CD4-positive, alpha-beta memory T cell (primary cell): ENCODE measurements around the gene CIAO2A. TPM values are rescaled to one million over a fixed set of nuclear protein-coding genes. Genes with fewer than 3 reads are reported as not detected.

ENCODE experiments used
- CTCF ChIA-PET: fragments of 350-600 bp; sonication (Branson Sonifier 250); formaldehyde crosslinking; loops from one replicate; lab custom pipeline; 2021; ENCODE audit warnings: inconsistent platforms; ENCODE audit not compliant: partially characterized antibody; lab: Charles Lee
- POLR2A ChIA-PET: fragments of 350-600 bp; sonication (Branson Sonifier 250); formaldehyde crosslinking; loops from one replicate; lab custom pipeline; 2021; ENCODE audit not compliant: partially characterized antibody; lab: Charles Lee
- DNase-seq, 5 donors: peaks; one replicate each; pipeline versions ENCODE4 v3.0.0 to v3.0.0-alpha.2; 2020 to 2022; ENCODE audit warnings: mixed read lengths in 1 of 5
- H3K27ac ChIP-seq: one replicate; pipeline ENCODE4 v1.7.0; 2013; ENCODE audit warnings: low read depth, low read length
- H3K27me3 ChIP-seq: 2 replicates; pipeline ENCODE4 v1.7.0; 2013; ENCODE audit warnings: mild to moderate bottlenecking, low read length, moderate library complexity; ENCODE audit not compliant: insufficient read depth
- H3K36me3 ChIP-seq: 2 replicates; pipeline ENCODE4 v1.7.0; 2013; ENCODE audit warnings: mild to moderate bottlenecking, low read length, moderate library complexity; ENCODE audit not compliant: insufficient read depth
- H3K4me1 ChIP-seq: 2 replicates; pipeline ENCODE4 v1.7.0; 2013; ENCODE audit warnings: mild to moderate bottlenecking, low read length, moderate library complexity; ENCODE audit not compliant: insufficient read depth
- H3K4me3 ChIP-seq, 2 donors: one replicate each; pipeline ENCODE4 v1.7.0; 2013; ENCODE audit warnings: low read length in 2 of 2, mild to moderate bottlenecking in 1 of 2
- H3K9me3 ChIP-seq, 2 donors: one replicate each; pipeline ENCODE4 v1.7.0; 2013; ENCODE audit warnings: low read length in 2 of 2, control low read depth in 1 of 2; ENCODE audit not compliant: control insufficient read depth in 1 of 2
- H3K27ac Mint-ChIP-seq, 7 donors: one replicate each; pipeline ENCODE4 v1.8.0; 2020 to 2021; ENCODE audit warnings: mixed read lengths in 7 of 7, mild to moderate bottlenecking in 6 of 7, inconsistent platforms in 3 of 7, moderate library complexity in 3 of 7
- H3K27me3 Mint-ChIP-seq, 2 donors: one replicate each; pipeline ENCODE4 v1.8.0; 2020 to 2021; ENCODE audit warnings: mixed read lengths in 2 of 2
- H3K36me3 Mint-ChIP-seq, 2 donors: one replicate each; pipeline ENCODE4 v1.8.0; 2020 to 2021; ENCODE audit warnings: mixed read lengths in 2 of 2, inconsistent platforms in 1 of 2, mild to moderate bottlenecking in 1 of 2
- H3K4me1 Mint-ChIP-seq, 4 donors: one replicate each; pipeline ENCODE4 v1.8.0; 2020 to 2021; ENCODE audit warnings: mixed read lengths in 4 of 4, mild to moderate bottlenecking in 1 of 4
- H3K4me3 Mint-ChIP-seq, 8 donors: one replicate each; pipeline ENCODE4 v1.8.0; 2020 to 2021; ENCODE audit warnings: mixed read lengths in 8 of 8, mild to moderate bottlenecking in 7 of 8, moderate library complexity in 6 of 8, inconsistent platforms in 3 of 8
- H3K9me3 Mint-ChIP-seq, 8 donors: one replicate each; pipeline ENCODE4 v1.8.0; 2020 to 2021; ENCODE audit warnings: mixed read lengths in 8 of 8, mild to moderate bottlenecking in 5 of 8, inconsistent platforms in 3 of 8, moderate library complexity in 1 of 8
- intact Hi-C: fragments of 100-400 bp; cut with micrococcal nuclease; formaldehyde crosslinking; loops from one replicate; pipeline ENCODE4 v1.15.1; 2023
- polyA plus RNA-seq, 2 donors: library from polyadenylated mRNA; unstranded; fragments of 300-500 nt; fragmentation: Illumina TruSeq; gene quantifications; one replicate each; pipeline ENCODE4 v1.2.3, GENCODE V29; 2021
- total RNA-seq, 2 experiments: library from RNA; stranded (reverse); gene quantifications; one replicate each; pipeline ENCODE4 v1.2.3, GENCODE V29; 2021

CIAO2A gene
- total and polyA plus RNA-seq, 4 experiments from 2014 or later, result 35.0 to 134 (median 53.2) TPM

GRCh38 chr15:64100958-64101357 lies 7.3 kb upstream of the CIAO2A start:
- Histone ChIP-seq H3K4me3 (no peak overlapping the region), H3K27me3 (no peaks in the 10 kb centered on the region), H3K27ac (no peak overlapping the region), H3K36me3 (no peaks in the 10 kb centered on the region), H3K4me1 (peaks cover 56% of the 10 kb centered on the region), H3K9me3 (no peaks in the 10 kb centered on the region)
- DNase-seq, result no peak
- intact Hi-C loops, result no loop called here
- H3K36me3 Mint-ChIP-seq, result peaks cover 7 to 22% of the 10 kb centered on the region in 2 donors
- peak overlapping the region in 1 of 8 donors; percentile 57 for H3K4me3 Mint-ChIP-seq
- no peaks in the 10 kb centered on the region for H3K9me3 Mint-ChIP-seq
- ChIA-PET CTCF (no interaction called here), POLR2A (interaction anchor here (0.8 kb wide), 1 partner anchor 21 kb away, joined by 3 read pairs; no protein-coding TSS in a partner anchor)
- H3K27ac Mint-ChIP-seq, result peak overlapping the region in 2 of 7 donors; percentile 32 to 47
- peaks cover 38 to 71% (median 53%) of the 10 kb centered on the region in 4 donors for H3K4me1 Mint-ChIP-seq
- H3K27me3 Mint-ChIP-seq, result no peaks in the 10 kb centered on the region

- Histone ChIP-seq H3K4me3 (no peak overlapping the region), H3K27me3 (no peaks in the 10 kb centered on the region), H3K4me1 (peaks cover 64% of the 10 kb centered on the region), H3K9me3 (no peaks in the 10 kb centered on the region), H3K36me3 (no peaks in the 10 kb centered on the region), H3K27ac (no peak overlapping the region)
- Mint-ChIP-seq H3K4me1 (peaks cover 46 to 85% (median 59%) of the 10 kb centered on the region in 4 donors), H3K27me3 (no peaks in the 10 kb centered on the region), H3K9me3 (no peaks in the 10 kb centered on the region), H3K4me3 (peak overlapping the region in 2 of 8 donors; percentile 52 to 65), H3K27ac (peak overlapping the region in 2 of 7 donors; percentile 55 to 64), H3K36me3 (peaks cover 7 to 26% of the 10 kb centered on the region in 2 donors)
- CTCF ChIA-PET, result interaction anchor here (1.1 to 1.6 kb wide), 3 partner anchors 12 to 489 kb away, joined by 3 to 5 read pairs (median 3); partner anchors contain the start of gene DAPK2
- POLR2A ChIA-PET, result interaction anchor here (1.6 kb wide), 1 partner anchor 64 kb away, joined by 3 read pairs; no protein-coding TSS in a partner anchor
- no peak for DNase-seq
- intact Hi-C loops, result loop anchor here (10.0 kb wide), 4 partner anchors 285 to 625 kb away; partner anchors contain the start of genes PCLAF and TRIP4
These were observed 5.7 kb upstream of the CIAO2A start for GRCh38 chr15:64099379-64099778.

- no peaks in the 10 kb centered on the region for H3K27me3 ChIP-seq
- H3K4me3 Mint-ChIP-seq, result peak overlapping the region; percentile 92 to 99 (median 98)
- peak overlapping the region; percentile 60 to 76 for H3K4me3 ChIP-seq
- intact Hi-C loops, result loop anchor here (10.0 kb wide), 4 partner anchors 288 to 622 kb away; partner anchors contain the start of genes PCLAF and TRIP4
- peak overlapping the region; percentile 90 to 99 (median 98) for H3K27ac Mint-ChIP-seq
- H3K9me3 ChIP-seq, result no peaks in the 10 kb centered on the region
- H3K9me3 Mint-ChIP-seq, result no peaks in the 10 kb centered on the region
- peaks cover 54 to 91% (median 77%) of the 10 kb centered on the region in 4 donors for H3K4me1 Mint-ChIP-seq
- peaks cover 82% of the 10 kb centered on the region for H3K4me1 ChIP-seq
- peaks cover 3 to 36% of the 10 kb centered on the region in 2 donors for H3K36me3 Mint-ChIP-seq
- no peaks in the 10 kb centered on the region for H3K27me3 Mint-ChIP-seq
- POLR2A ChIA-PET, result interaction anchor here (1.1 to 6.2 kb wide), 5 partner anchors 35 to 905 kb away, joined by 3 to 48 read pairs (median 8); partner anchors contain the start of genes PPIB, SNX22 and TRIP4
- no peaks in the 10 kb centered on the region for H3K36me3 ChIP-seq
- peak in 3 of 5 donors; percentile 4 to 15 (median 14) for DNase-seq
- CTCF ChIA-PET, result interaction anchor here (1.3 to 1.7 kb wide), 2 partner anchors 28 to 487 kb away, joined by 3 to 4 read pairs; no protein-coding TSS in a partner anchor
- H3K27ac ChIP-seq, result peak overlapping the region; percentile 85
These were observed 3.2 kb upstream of the CIAO2A start for GRCh38 chr15:64096668-64097384.

GRCh38 chr15:64095795-64096667 lies 2.4 kb upstream of the CIAO2A start, which contains the start of gene SNX1:
TSS of gene SNX1 (plus strand) at chr15:64095982. CDS start at chr15:64096014, 32 bp downstream.
- no peaks in the 10 kb centered on the region for H3K9me3 Mint-ChIP-seq
- DNase-seq, result peak; percentile 93 to 97 (median 93)
- no peaks in the 10 kb centered on the region for H3K27me3 Mint-ChIP-seq
- ChIA-PET CTCF (interaction anchor here (1.3 kb wide), 1 partner anchor 486 kb away, joined by 3 read pairs; no protein-coding TSS in a partner anchor), POLR2A (interaction anchor here (1.1 to 6.2 kb wide), 10 partner anchors 36 to 904 kb away, joined by 3 to 48 read pairs (median 4); partner anchors contain the start of genes PPIB, SNX22, TRIP4 and USP3)
- H3K4me3 ChIP-seq, result peak within 1 kb of the TSS; percentile 60 to 76
- peaks cover under 1 to 32% of the 10 kb centered on the region in 2 donors for H3K36me3 Mint-ChIP-seq
- H3K4me1 Mint-ChIP-seq, result peaks cover 50 to 85% (median 72%) of the 10 kb centered on the region in 4 donors
- no peaks in the 10 kb centered on the region for H3K27me3 ChIP-seq
- no peaks in the 10 kb centered on the region for H3K9me3 ChIP-seq
- H3K27ac ChIP-seq, result peak within 1 kb of the TSS; percentile 85
- peak within 1 kb of the TSS; percentile 92 to 99 (median 98) for H3K4me3 Mint-ChIP-seq
- intact Hi-C loops, result loop anchor here (1.0 to 10.0 kb wide), 7 partner anchors 57 to 621 kb away; partner anchors contain the start of genes CSNK1G1, PCLAF and TRIP4
- no peaks in the 10 kb centered on the region for H3K36me3 ChIP-seq
- H3K27ac Mint-ChIP-seq, result peak within 1 kb of the TSS; percentile 90 to 99 (median 98)
- H3K4me1 ChIP-seq, result peaks cover 80% of the 10 kb centered on the region

GRCh38 chr15:64095431-64095794 lies 1.8 kb upstream of the CIAO2A start:
- DNase-seq, result no peak
- intact Hi-C loops, result loop anchor here (1.0 to 10.0 kb wide), 7 partner anchors 57 to 621 kb away; partner anchors contain the start of genes CSNK1G1, PCLAF and TRIP4
- POLR2A ChIA-PET, result interaction anchor here (1.1 to 6.2 kb wide), 10 partner anchors 37 to 903 kb away, joined by 3 to 48 read pairs (median 4); partner anchors contain the start of genes PPIB, SNX22, TRIP4 and USP3
- peaks cover 80% of the 10 kb centered on the region for H3K4me1 ChIP-seq
- H3K36me3 ChIP-seq, result no peaks in the 10 kb centered on the region
- peak overlapping the region; percentile 92 to 99 (median 98) for H3K4me3 Mint-ChIP-seq
- peaks cover 4 to 30% of the 10 kb centered on the region in 2 donors for H3K36me3 Mint-ChIP-seq
- CTCF ChIA-PET, result interaction anchor here (1.3 kb wide), 1 partner anchor 486 kb away, joined by 3 read pairs; no protein-coding TSS in a partner anchor
- peak overlapping the region; percentile 90 to 99 (median 98) for H3K27ac Mint-ChIP-seq
- no peaks in the 10 kb centered on the region for H3K27me3 ChIP-seq
- H3K27ac ChIP-seq, result peak overlapping the region; percentile 85
- no peaks in the 10 kb centered on the region for H3K27me3 Mint-ChIP-seq
- H3K4me3 ChIP-seq, result peak overlapping the region; percentile 55 to 60
- H3K9me3 Mint-ChIP-seq, result no peaks in the 10 kb centered on the region
- peaks cover 53 to 88% (median 75%) of the 10 kb centered on the region in 4 donors for H3K4me1 Mint-ChIP-seq
- no peaks in the 10 kb centered on the region for H3K9me3 ChIP-seq
